ENCODE data around the gene PI4KB. TPM values are rescaled to one million over a fixed set of nuclear protein-coding genes. Genes with fewer than 3 reads are reported as not detected.

The PI4KB gene
- total RNA-seq, 1 experiment from 2014 or later, result 36.8 TPM

GRCh38 chr1:151312826-151313225, 14.4 kb downstream of the PI4KB start:
- no peak for DNase-seq (ENCODE audit: extremely low read depth, low read depth)

GRCh38 chr1:151312411-151312810, 14.8 kb downstream of the PI4KB start:
- no peak for DNase-seq (ENCODE audit: extremely low read depth, low read depth)

- peak; percentile 99 for DNase-seq (ENCODE audit: extremely low read depth, low read depth)
Observed at GRCh38 chr1:151311589-151312331, 15.5 kb downstream of the PI4KB start.

GRCh38 chr1:151311011-151311410, 16.2 kb downstream of the PI4KB start:
- no peak for DNase-seq (ENCODE audit: extremely low read depth, low read depth)

- no peak for DNase-seq (ENCODE audit: extremely low read depth, low read depth)
Observed at GRCh38 chr1:151309811-151310323, 17.3 kb downstream of the PI4KB start.

GRCh38 chr1:151294742-151295462, 32.3 kb downstream of the PI4KB start:
- no peak for DNase-seq (ENCODE audit: extremely low read depth, low read depth)

GRCh38 chr1:151293093-151293492, 34.1 kb downstream of the PI4KB start:
- no peak for DNase-seq (ENCODE audit: extremely low read depth, low read depth)

- no peak for DNase-seq (ENCODE audit: extremely low read depth, low read depth)
Observed at GRCh38 chr1:151292207-151293030, 34.8 kb downstream of the PI4KB start.

- no peak for DNase-seq (ENCODE audit: extremely low read depth, low read depth)
Observed at GRCh38 chr1:151290709-151291303, 36.4 kb downstream of the PI4KB start.

GRCh38 chr1:151289991-151290708, 37.1 kb downstream of the PI4KB start:
- DNase-seq (ENCODE audit: extremely low read depth, low read depth), result no peak

GRCh38 chr1:151289080-151289935, 37.9 kb downstream of the PI4KB start:
- DNase-seq (ENCODE audit: extremely low read depth, low read depth), result no peak

GRCh38 chr1:151288502-151288901, 38.7 kb downstream of the PI4KB start:
- DNase-seq (ENCODE audit: extremely low read depth, low read depth), result no peak

- no peak for DNase-seq (ENCODE audit: extremely low read depth, low read depth)
Observed at GRCh38 chr1:151287767-151288500, 39.3 kb downstream of the PI4KB start.

GRCh38 chr1:151287341-151287699, 39.9 kb downstream of the PI4KB start:
- no peak for DNase-seq (ENCODE audit: extremely low read depth, low read depth)

GRCh38 chr1:151286619-151287340, 40.4 kb downstream of the PI4KB start:
- DNase-seq (ENCODE audit: extremely low read depth, low read depth), result no peak

- DNase-seq (ENCODE audit: extremely low read depth, low read depth), result no peak
Observed at GRCh38 chr1:151284013-151284577, 43.1 kb downstream of the PI4KB start.

Measured in NCI-H460 (cell line).